HCEC 1CT (cell line): ENCODE measurements around the gene PDZD2.
A peak's percentile ranks its signal among the peaks of the same experiment; 100 is the strongest.

Experiments
- DNase-seq: peaks from one replicate; pipeline ENCODE4 v3.0.0-alpha.2; 2017

The PDZD2 gene

GRCh38 chr5:32089146-32090000, 450.4 kb downstream of the PDZD2 start:
- no peak for DNase-seq

- DNase-seq: no peak
Observed at GRCh38 chr5:32090026-32090754, 451.3 kb downstream of the PDZD2 start.

GRCh38 chr5:32090755-32091128, 451.8 kb downstream of the PDZD2 start:
- DNase-seq: no peak

GRCh38 chr5:32092938-32093812, 454.2 kb downstream of the PDZD2 start:
- peak; percentile 69 for DNase-seq

GRCh38 chr5:32094691-32095090, 455.8 kb downstream of the PDZD2 start:
- DNase-seq: no peak

GRCh38 chr5:32095261-32095671, 456.3 kb downstream of the PDZD2 start:
- DNase-seq: no peak

- DNase-seq: no peak
Observed at GRCh38 chr5:32096891-32097595, 458.1 kb downstream of the PDZD2 start.

- no peak for DNase-seq
Observed at GRCh38 chr5:32098291-32098690, 459.4 kb downstream of the PDZD2 start.

GRCh38 chr5:32098890-32099310, 460.0 kb downstream of the PDZD2 start:
- DNase-seq: no peak

- no peak for DNase-seq
Observed at GRCh38 chr5:32099486-32100035, 460.6 kb downstream of the PDZD2 start.

- DNase-seq: no peak
Observed at GRCh38 chr5:32100230-32100629, 461.3 kb downstream of the PDZD2 start.

GRCh38 chr5:32100691-32101302, 461.9 kb downstream of the PDZD2 start:
- no peak for DNase-seq

- no peak for DNase-seq
Observed at GRCh38 chr5:32102254-32102986, 463.5 kb downstream of the PDZD2 start.

GRCh38 chr5:32103521-32103920, 464.6 kb downstream of the PDZD2 start:
- no peak for DNase-seq

- no peak for DNase-seq
Observed at GRCh38 chr5:32107291-32107690, 468.4 kb downstream of the PDZD2 start.

- DNase-seq: no peak
Observed at GRCh38 chr5:32108167-32108566, 469.2 kb downstream of the PDZD2 start.

GRCh38 chr5:32109236-32109635, 470.3 kb downstream of the PDZD2 start:
- no peak for DNase-seq

GRCh38 chr5:32110111-32110696, 471.3 kb downstream of the PDZD2 start:
- no peak for DNase-seq

- DNase-seq: no peak
Observed at GRCh38 chr5:32115985-32116384, 477.1 kb downstream of the PDZD2 start.

- peak; percentile 25 for DNase-seq
Observed at GRCh38 chr5:32116574-32117313, 477.8 kb downstream of the PDZD2 start.
